Measurements from ENCODE around the gene POLE3.
"Not testable (repeated sequence)": the region's sequence is repeated elsewhere in the genome, so short reads cannot be mapped to it uniquely, and the experiment has no call there.

POLE3 gene

GRCh38 chr9:113410207-113410864 is at the start of gene POLE3, which contains the start of gene C9orf43:
Gene POLE3 (minus strand): TSS chr9:113410675. CDS start chr9:113410293, 382 bp downstream.
Gene C9orf43 (plus strand): TSS chr9:113410747. CDS start chr9:113413494, 2,747 bp downstream.
- DNase-seq = peak; percentile 96

GRCh38 chr9:113456235-113456634 is 45.8 kb upstream of the POLE3 start:
- DNase-seq = no peak

GRCh38 chr9:113454914-113455761 is 44.7 kb upstream of the POLE3 start:
- DNase-seq = no peak

GRCh38 chr9:113452113-113452605 is 41.7 kb upstream of the POLE3 start:
- DNase-seq = no peak

- DNase-seq = no peak
Observed at GRCh38 chr9:113449376-113449775, 38.9 kb upstream of the POLE3 start.

GRCh38 chr9:113446323-113446740 is 35.9 kb upstream of the POLE3 start:
- DNase-seq = no peak

GRCh38 chr9:113444736-113445135 is 34.3 kb upstream of the POLE3 start:
- no peak for DNase-seq

- DNase-seq = not testable (repeated sequence)
Observed at GRCh38 chr9:113437716-113438115, 27.2 kb upstream of the POLE3 start.

GRCh38 chr9:113436728-113437515 is 26.4 kb upstream of the POLE3 start:
- DNase-seq = no peak

- DNase-seq = no peak
Observed at GRCh38 chr9:113431191-113431590, 20.7 kb upstream of the POLE3 start.

GRCh38 chr9:113428062-113428615 is 17.7 kb upstream of the POLE3 start:
- no peak for DNase-seq

GRCh38 chr9:113427629-113428028 is 17.2 kb upstream of the POLE3 start:
- DNase-seq = no peak

- DNase-seq = no peak
Observed at GRCh38 chr9:113426701-113427100, 16.2 kb upstream of the POLE3 start.

- DNase-seq = no peak
Observed at GRCh38 chr9:113425072-113425471, 14.6 kb upstream of the POLE3 start.

GRCh38 chr9:113421726-113422125 is 11.3 kb upstream of the POLE3 start:
- no peak for DNase-seq

GRCh38 chr9:113417370-113417769 is 6.9 kb upstream of the POLE3 start:
- DNase-seq = no peak

- no peak for DNase-seq
Observed at GRCh38 chr9:113416149-113416721, 5.8 kb upstream of the POLE3 start.

GRCh38 chr9:113409883-113410206 is 630 bp downstream of the POLE3 start:
- DNase-seq = no peak

- no peak for DNase-seq
Observed at GRCh38 chr9:113409481-113409880, 994 bp downstream of the POLE3 start.

GRCh38 chr9:113406873-113407511 is 3.5 kb downstream of the POLE3 start:
- not testable (repeated sequence) for DNase-seq

GRCh38 chr9:113406353-113406752 is 4.1 kb downstream of the POLE3 start:
- not testable (repeated sequence) for DNase-seq

- DNase-seq = no peak
Observed at GRCh38 chr9:113403646-113404045, 6.8 kb downstream of the POLE3 start.
